Parathyroid adenoma (tissue), 2 donors: ENCODE data around the gene CPNE1.

Experiments
- H2AFZ ChIP-seq: fragments of 300-600 bp; sonication (generic); one replicate; pipeline ENCODE4 v1.7.0; 2017; ENCODE audit warnings: antibody characterized with exemption, mild to moderate bottlenecking
- H3K27ac ChIP-seq: fragments of 300-600 bp; sonication (generic); one replicate; pipeline ENCODE4 v1.7.0; 2017
- H3K27me3 ChIP-seq: fragments of 300-600 bp; sonication (generic); one replicate; pipeline ENCODE4 v1.7.0; 2017; ENCODE audit warnings: low read length; ENCODE audit not compliant: control insufficient read depth, insufficient read depth
- H3K36me3 ChIP-seq: fragments of 300-600 bp; sonication (generic); one replicate; pipeline ENCODE4 v1.7.0; 2017; ENCODE audit warnings: low read length; ENCODE audit not compliant: control insufficient read depth, insufficient read depth
- H3K4me1 ChIP-seq: fragments of 300-600 bp; sonication (generic); one replicate; pipeline ENCODE4 v1.7.0; 2017; ENCODE audit warnings: control low read depth
- H3K4me2 ChIP-seq: fragments of 300-600 bp; sonication (generic); one replicate; pipeline ENCODE4 v1.7.0; 2017; ENCODE audit warnings: low read length
- H3K4me3 ChIP-seq: fragments of 300-600 bp; sonication (generic); one replicate; pipeline ENCODE4 v1.7.0; 2017; ENCODE audit warnings: low read depth, low read length
- H3K79me2 ChIP-seq: fragments of 300-600 bp; sonication (generic); one replicate; pipeline ENCODE4 v1.7.0; 2017; ENCODE audit warnings: control low read depth
- H3K9ac ChIP-seq: fragments of 300-600 bp; sonication (generic); one replicate; pipeline ENCODE4 v1.7.0; 2017; ENCODE audit warnings: mild to moderate bottlenecking
- H3K9me3 ChIP-seq: fragments of 300-600 bp; sonication (generic); one replicate; pipeline ENCODE4 v1.7.0; 2017; ENCODE audit warnings: low read length; ENCODE audit not compliant: control insufficient read depth
- CTCF ChIP-seq: fragments of 300-600 bp; sonication (generic); IDR thresholded peaks from one replicate; pipeline ENCODE4 v1.7.0; 2017; ENCODE audit warnings: antibody characterized with exemption, mild to moderate bottlenecking
- donor health status: primary hyperparathyroidism.

CPNE1 gene

DNA sequence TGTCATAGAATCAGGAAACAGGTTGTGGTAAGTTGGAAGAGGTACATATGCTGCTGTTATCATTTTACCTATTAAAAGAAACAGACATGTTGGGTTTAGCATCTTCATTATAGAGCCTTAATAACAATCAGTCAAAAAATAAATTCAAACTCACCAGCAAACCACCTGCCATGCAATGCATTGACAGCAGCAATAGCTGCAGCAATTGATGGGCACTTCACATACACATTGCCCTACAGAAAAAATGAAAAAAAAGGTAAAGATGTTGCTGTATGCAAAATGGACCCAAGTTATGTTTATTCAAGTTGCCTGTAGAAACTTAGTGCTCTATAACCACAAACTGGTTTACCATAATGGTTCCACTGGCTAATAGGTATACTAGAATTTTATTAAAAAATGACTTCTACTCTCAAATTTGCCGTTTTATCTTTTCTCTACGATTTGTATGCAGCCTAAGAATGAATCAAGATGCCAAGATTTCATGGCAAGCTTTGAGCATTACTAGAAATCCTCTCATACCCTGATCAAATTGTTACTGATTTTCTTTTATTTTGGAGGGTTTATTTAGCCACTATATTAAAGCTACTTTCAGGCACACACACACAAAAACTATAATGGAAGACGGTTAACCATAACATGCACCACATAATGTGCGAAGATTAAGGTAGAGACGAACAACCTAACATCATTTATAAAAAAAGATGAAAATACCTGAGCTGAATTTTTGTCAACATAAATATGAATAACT, 40.0 kb upstream of the CPNE1 start:
- Histone ChIP-seq H3K9ac (no peak overlapping the region), H3K27ac (no peak overlapping the region), H3K36me3 (no peaks in the 10 kb centered on the region), H3K4me2 (no peak overlapping the region), H3K9me3 (no peaks in the 10 kb centered on the region), H3K4me1 (no peaks in the 10 kb centered on the region), H3K4me3 (no peak overlapping the region), H3K79me2 (peaks cover 3% of the 10 kb centered on the region), H3K27me3 (no peaks in the 10 kb centered on the region), H2AFZ (no peak overlapping the region)
- no peak for TF ChIP-seq CTCF

DNA sequence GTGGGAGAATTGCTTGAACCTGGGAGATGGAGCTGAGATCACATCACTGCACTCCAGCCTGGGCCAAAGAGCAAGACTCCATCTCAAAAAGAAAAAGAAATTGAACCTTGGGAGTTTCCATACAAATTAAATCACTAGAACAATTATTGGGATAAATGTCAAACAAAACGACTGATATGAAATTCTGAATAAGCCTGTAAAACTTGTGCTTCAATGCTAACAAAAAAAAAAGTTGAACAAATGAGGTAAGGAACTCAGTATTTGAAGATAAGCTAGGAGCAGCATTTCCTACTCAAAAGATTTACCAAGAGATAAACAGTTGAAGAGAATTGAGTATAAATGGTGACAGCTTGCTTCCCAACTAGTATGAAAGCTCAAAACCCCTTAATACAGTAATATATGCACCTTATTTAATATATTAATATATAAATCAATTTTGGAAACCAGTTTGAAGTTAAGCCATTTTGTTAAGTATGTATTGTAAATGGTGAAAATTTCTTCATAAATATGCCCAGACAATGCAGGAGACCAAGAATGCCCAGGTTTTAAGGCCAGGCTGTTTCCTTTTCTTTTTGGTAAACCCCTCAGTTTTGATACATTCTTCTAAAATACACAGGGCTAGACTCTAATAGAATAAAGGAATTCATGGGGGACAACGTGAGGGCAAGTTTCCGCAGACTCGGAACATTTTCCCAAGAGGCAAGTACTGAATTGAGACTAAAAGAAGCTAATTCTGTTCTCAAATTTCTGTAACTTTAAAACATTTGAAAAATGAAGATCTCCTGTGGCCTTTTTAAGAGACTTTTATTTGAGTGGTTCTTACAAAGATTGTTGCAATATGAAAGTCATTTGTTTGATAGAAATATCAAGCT, 38.4 kb upstream of the CPNE1 start:
- Histone ChIP-seq H3K79me2 (peaks cover 5% of the 10 kb centered on the region), H2AFZ (no peak overlapping the region), H3K27me3 (no peaks in the 10 kb centered on the region), H3K4me2 (no peak overlapping the region), H3K9me3 (no peaks in the 10 kb centered on the region), H3K36me3 (no peaks in the 10 kb centered on the region), H3K4me3 (no peak overlapping the region), H3K27ac (no peak overlapping the region), H3K9ac (no peak overlapping the region), H3K4me1 (no peaks in the 10 kb centered on the region)
- no peak for TF ChIP-seq CTCF

GRCh38 chr20:35702051-35702823, 37.5 kb upstream of the CPNE1 start:
- H3K4me3 ChIP-seq = no peak overlapping the region

GRCh38 chr20:35700625-35701148, 36.0 kb upstream of the CPNE1 start:
- Histone ChIP-seq H3K79me2 (peaks cover 5% of the 10 kb centered on the region), H3K9me3 (no peaks in the 10 kb centered on the region), H3K4me2 (peak overlapping the region; percentile 94), H3K27me3 (no peaks in the 10 kb centered on the region), H3K27ac (no peak overlapping the region), H3K36me3 (no peaks in the 10 kb centered on the region), H2AFZ (no peak overlapping the region), H3K4me1 (no peaks in the 10 kb centered on the region), H3K9ac (no peak overlapping the region), H3K4me3 (no peak overlapping the region)
- TF ChIP-seq CTCF = no peak

More at GRCh38 chr20:35702051-35702823, 37.5 kb upstream of the CPNE1 start:
- TF ChIP-seq CTCF = no peak
- Histone ChIP-seq H3K9me3 (no peaks in the 10 kb centered on the region), H3K4me1 (no peaks in the 10 kb centered on the region), H3K79me2 (peaks cover 7% of the 10 kb centered on the region), H3K27ac (no peak overlapping the region), H3K9ac (no peak overlapping the region), H2AFZ (no peak overlapping the region), H3K4me2 (no peak overlapping the region), H3K27me3 (no peaks in the 10 kb centered on the region), H3K36me3 (no peaks in the 10 kb centered on the region)
